ENCODE data around the gene PALD1. TPM values are rescaled to one million over a fixed set of nuclear protein-coding genes. Genes with fewer than 3 reads are reported as not detected.

Gene PALD1
- polyA plus RNA-seq, 1 of the 3 experiments (the other 2 are of a cell fraction), result 0.16 TPM

DNA sequence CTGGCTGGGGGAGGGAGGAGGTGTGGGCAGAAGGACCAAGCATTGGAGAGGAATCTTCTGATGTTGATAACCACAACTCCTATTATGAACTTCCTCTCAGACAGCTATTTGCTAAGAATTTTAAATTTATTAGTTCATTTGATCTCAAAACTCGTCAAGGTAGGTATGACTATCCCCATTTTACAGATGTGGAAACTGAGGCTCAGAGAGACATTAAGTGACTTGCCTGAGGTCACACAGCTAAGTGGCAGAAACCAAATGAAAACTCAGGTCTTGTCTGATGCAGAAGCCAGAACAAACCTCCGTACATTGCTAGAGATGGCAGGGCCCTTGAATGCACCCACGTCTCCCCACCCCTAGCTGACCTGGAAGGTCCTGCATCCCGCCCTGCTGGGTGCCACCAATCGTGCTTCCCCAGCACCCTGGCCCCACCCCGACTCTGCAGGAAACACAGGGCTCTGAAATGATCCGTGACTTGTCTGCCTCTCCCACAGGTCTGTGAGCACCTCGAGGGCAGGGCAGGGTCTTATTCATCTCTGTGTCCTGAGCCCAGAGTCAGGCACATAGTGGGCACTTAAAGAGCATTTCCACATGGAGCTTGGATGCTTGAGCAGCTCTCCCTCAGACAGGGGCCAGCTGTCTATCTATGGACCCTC, 5.6 kb upstream of the PALD1 start:
- no peak overlapping the region for H3K9ac ChIP-seq
- no peak overlapping the region for H3K4me3 ChIP-seq (ENCODE audit: low read depth in 2 of 2, low read length in 1 of 2)
- no peaks in the 10 kb centered on the region for H3K79me2 ChIP-seq (ENCODE audit: insufficient read depth)
- peaks cover 0 to 19% of the 10 kb centered on the region in 2 experiments; a peak in 1 of 4 replicates for H3K4me1 ChIP-seq (ENCODE audit: control insufficient read depth in 1 of 2, insufficient read depth in 2 of 2, low read depth in 1 of 2, low read length in 1 of 2)
- H3K9me2 ChIP-seq, result no peaks in the 10 kb centered on the region
- ChIA-PET CTCF (interaction anchor here (1.5 to 6.5 kb wide), 2 partner anchors 12 to 68 kb away, joined by 6 to 44 read pairs; no protein-coding TSS in a partner anchor), POLR2A (no interaction called here)
- no peaks in the 10 kb centered on the region for H3F3A ChIP-seq (replicated peaks; ENCODE audit: insufficient read depth)
- no peak overlapping the region for H3K27ac ChIP-seq (ENCODE audit: low read depth in 2 of 2, low read length in 1 of 2)
- DNase-seq, result no peak
- H4K20me1 ChIP-seq (ENCODE audit: insufficient read depth), result no peaks in the 10 kb centered on the region
- no peak overlapping the region for H2AFZ ChIP-seq (ENCODE audit: low read depth)
- WGBS (ENCODE audit: low lambda C conversion rate), result 61% methylated on average over 4 of the region's 8 CpGs
- no peak overlapping the region for H3K4me2 ChIP-seq
- no peaks in the 10 kb centered on the region for H3K9me3 ChIP-seq
- H3K27me3 ChIP-seq (ENCODE audit: insufficient read depth), result peaks cover 32% of the 10 kb centered on the region; the same call in 1 of the 2 replicates
- no peak for TF ChIP-seq RAD21 (IDR thresholded peaks at IDR 0.05; ENCODE audit: low read length)
- no peak for TF ChIP-seq FOSL2 (IDR thresholded peaks at IDR 0.05; ENCODE audit: borderline replicate concordance, low read depth)
- TF ChIP-seq, protein P1, sequence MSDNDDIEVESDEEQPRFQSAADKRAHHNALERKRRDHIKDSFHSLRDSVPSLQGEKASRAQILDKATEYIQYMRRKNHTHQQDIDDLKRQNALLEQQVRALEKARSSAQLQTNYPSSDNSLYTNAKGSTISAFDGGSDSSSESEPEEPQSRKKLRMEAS (IDR thresholded peaks at IDR 0.05; ENCODE audit: low read depth), result no peak
- no peak for TF ChIP-seq SMC3 (IDR thresholded peaks at IDR 0.05; ENCODE audit: low read depth, low read length)
- H3K36me3 ChIP-seq (replicated peaks in 1 of 2; ENCODE audit: control insufficient read depth in 1 of 2, insufficient read depth in 2 of 2, low read length in 1 of 2), result no peaks in the 10 kb centered on the region

DNA sequence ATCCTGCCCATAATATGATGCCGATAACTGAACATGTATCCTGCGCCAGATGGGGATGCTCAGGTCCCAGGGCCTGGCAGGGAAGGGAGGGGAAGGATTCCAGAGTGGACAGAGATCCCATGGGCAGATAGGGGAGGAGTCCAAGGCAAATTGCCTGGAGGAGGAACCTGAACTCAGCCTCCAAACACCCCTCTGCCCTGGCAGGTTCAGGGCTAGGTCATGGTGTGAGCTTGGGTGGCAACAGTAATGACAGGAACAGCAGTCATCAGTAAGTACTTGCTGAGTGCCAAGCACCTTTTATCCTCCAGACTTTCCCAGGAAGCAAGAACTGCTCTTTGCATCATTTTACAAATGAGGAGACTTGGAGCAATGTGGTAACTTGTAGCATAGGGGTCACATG, 3.8 kb upstream of the PALD1 start:
- Histone ChIP-seq H3K79me2 (ENCODE audit: insufficient read depth) (no peaks in the 10 kb centered on the region), H3K27me3 (ENCODE audit: insufficient read depth) (peaks cover 45% of the 10 kb centered on the region; the same call in 1 of the 2 replicates), H3K4me1 (ENCODE audit: control insufficient read depth in 1 of 2, insufficient read depth in 2 of 2, low read depth in 1 of 2, low read length in 1 of 2) (peaks cover 0 to 29% of the 10 kb centered on the region in 2 experiments; a peak in 1 of 4 replicates), H3K36me3 (replicated peaks in 1 of 2; ENCODE audit: control insufficient read depth in 1 of 2, insufficient read depth in 2 of 2, low read length in 1 of 2) (no peaks in the 10 kb centered on the region), H3K9me2 (no peaks in the 10 kb centered on the region), H3K4me2 (no peak overlapping the region), H2AFZ (ENCODE audit: low read depth) (no peak overlapping the region), H3K27ac (ENCODE audit: low read depth in 2 of 2, low read length in 1 of 2) (no peak overlapping the region; a peak in 1 of 4 replicates), H3F3A (replicated peaks; ENCODE audit: insufficient read depth) (no peaks in the 10 kb centered on the region), H4K20me1 (ENCODE audit: insufficient read depth) (no peaks in the 10 kb centered on the region), H3K9me3 (no peaks in the 10 kb centered on the region), H3K9ac (no peak overlapping the region), H3K4me3 (ENCODE audit: low read depth in 2 of 2, low read length in 1 of 2) (no peak overlapping the region)
- DNase-seq, result peak; percentile 68
- ChIA-PET POLR2A (no interaction called here), CTCF (interaction anchor here (6.5 kb wide), 1 partner anchor 14 kb away, joined by 44 read pairs; no protein-coding TSS in a partner anchor)
- TF ChIP-seq MXI1 (IDR thresholded peaks at IDR 0.05; ENCODE audit: low read depth, low read length) (no peak), NFIC (IDR thresholded peaks at IDR 0.05; ENCODE audit: borderline replicate concordance) (no peak), FOXM1 (IDR thresholded peaks at IDR 0.05; ENCODE audit: low read depth) (no peak), RAD21 (IDR thresholded peaks at IDR 0.05; ENCODE audit: low read length) (no peak), CHD2 (IDR thresholded peaks at IDR 0.05; ENCODE audit: low read length, partially characterized antibody) (no peak), GATA2 (CRISPR knock-in tag; IDR thresholded peaks at IDR 0.05) (peak; percentile 59)
- TF ChIP-seq, protein P2, sequence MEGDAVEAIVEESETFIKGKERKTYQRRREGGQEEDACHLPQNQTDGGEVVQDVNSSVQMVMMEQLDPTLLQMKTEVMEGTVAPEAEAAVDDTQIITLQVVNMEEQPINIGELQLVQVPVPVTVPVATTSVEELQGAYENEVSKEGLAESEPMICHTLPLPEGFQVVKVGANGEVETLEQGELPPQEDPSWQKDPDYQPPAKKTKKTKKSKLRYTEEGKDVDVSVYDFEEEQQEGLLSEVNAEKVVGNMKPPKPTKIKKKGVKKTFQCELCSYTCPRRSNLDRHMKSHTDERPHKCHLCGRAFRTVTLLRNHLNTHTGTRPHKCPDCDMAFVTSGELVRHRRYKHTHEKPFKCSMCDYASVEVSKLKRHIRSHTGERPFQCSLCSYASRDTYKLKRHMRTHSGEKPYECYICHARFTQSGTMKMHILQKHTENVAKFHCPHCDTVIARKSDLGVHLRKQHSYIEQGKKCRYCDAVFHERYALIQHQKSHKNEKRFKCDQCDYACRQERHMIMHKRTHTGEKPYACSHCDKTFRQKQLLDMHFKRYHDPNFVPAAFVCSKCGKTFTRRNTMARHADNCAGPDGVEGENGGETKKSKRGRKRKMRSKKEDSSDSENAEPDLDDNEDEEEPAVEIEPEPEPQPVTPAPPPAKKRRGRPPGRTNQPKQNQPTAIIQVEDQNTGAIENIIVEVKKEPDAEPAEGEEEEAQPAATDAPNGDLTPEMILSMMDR (IDR thresholded peaks at IDR 0.05), result no peak
- WGBS (ENCODE audit: low lambda C conversion rate), result 76% methylated on average over 2 of the region's 2 CpGs

Data from SK-N-SH (cell line).